ENCODE results near the gene MAN1A1. TPM values are rescaled to one million over a fixed set of nuclear protein-coding genes. Genes with fewer than 3 reads are reported as not detected.
A peak's percentile ranks its signal among the peaks of the same experiment; 100 is the strongest.

Gene MAN1A1
- total RNA-seq, 1 donor from 2014 or later, result 23.4 TPM

- no peak for DNase-seq (ENCODE audit: low read depth)
- no peak overlapping the region for H3K4me3 ChIP-seq (ENCODE audit: low read depth, low read length)
- TF ChIP-seq CTCF (conservative IDR thresholded peaks at IDR 0.05; ENCODE audit: low read depth, low read length), result no peak
Observed at GRCh38 chr6:119327810-119328209, 21.8 kb downstream of the MAN1A1 start.

DNA sequence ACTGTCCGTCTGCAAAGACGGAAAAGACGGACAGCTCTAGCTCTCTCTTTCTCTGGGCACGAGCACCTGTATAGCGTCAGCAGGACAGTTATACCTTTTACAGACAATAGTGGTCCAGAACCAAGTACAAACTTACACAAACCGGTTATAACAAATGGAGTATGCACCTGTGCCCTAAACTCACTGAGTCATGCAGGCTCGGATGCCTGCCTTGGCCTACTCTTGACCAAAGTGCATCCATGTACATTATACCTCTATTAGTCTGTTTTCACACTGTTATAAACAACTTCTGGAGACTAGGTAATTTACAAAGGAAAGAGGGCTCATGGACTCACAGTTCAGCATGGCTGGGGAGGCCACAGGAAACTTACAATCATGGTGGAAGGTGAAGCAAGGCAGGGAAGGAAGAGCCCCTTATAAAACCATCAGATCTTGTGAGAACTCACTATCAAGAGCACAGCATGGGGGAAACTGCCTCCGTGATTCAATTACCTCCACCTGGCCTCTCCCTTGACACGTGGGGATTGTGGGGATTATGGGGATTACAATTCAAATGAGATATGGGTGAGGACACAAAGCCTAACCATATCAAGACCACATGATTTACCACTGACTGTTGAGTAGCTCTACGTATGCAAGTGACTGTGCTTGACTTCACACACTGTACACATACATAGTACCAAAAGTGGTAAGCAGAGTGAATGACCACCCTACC is 23.1 kb downstream of the MAN1A1 start:
- no peak for DNase-seq (ENCODE audit: low read depth)
- TF ChIP-seq CTCF (conservative IDR thresholded peaks at IDR 0.05; ENCODE audit: low read depth, low read length), result no peak
- no peak overlapping the region for H3K4me3 ChIP-seq (ENCODE audit: low read depth, low read length)

GRCh38 chr6:119325559-119326265 is 23.8 kb downstream of the MAN1A1 start:
- H3K4me3 ChIP-seq (ENCODE audit: low read depth, low read length), result no peak overlapping the region
- no peak for DNase-seq (ENCODE audit: low read depth)
- no peak for TF ChIP-seq CTCF (conservative IDR thresholded peaks at IDR 0.05; ENCODE audit: low read depth, low read length)

- no peak overlapping the region for H3K4me3 ChIP-seq (ENCODE audit: low read depth, low read length)
- TF ChIP-seq CTCF (conservative IDR thresholded peaks at IDR 0.05; ENCODE audit: low read depth, low read length), result no peak
- no peak for DNase-seq (ENCODE audit: low read depth)
Observed at GRCh38 chr6:119324718-119325117, 24.8 kb downstream of the MAN1A1 start.

DNA sequence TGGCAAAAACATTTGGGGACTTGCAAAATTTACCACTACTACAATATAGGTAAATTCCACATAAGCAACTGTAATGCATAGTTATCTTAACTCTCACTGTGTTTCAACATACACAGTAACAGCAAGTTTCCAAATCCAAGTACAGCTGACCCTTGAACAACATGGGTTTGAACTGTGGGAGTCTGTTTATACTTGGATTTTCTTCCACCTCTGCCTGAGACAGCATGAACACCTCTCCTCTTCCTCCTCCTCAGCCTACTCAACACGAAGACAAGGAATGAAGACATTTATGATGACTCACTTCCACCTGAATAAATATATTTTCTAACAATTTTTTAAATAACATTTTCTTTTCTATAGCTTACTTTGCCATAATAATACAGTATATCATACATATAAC is 25.6 kb downstream of the MAN1A1 start:
- no peak overlapping the region for H3K4me3 ChIP-seq (ENCODE audit: low read depth, low read length)
- no peak for TF ChIP-seq CTCF (conservative IDR thresholded peaks at IDR 0.05; ENCODE audit: low read depth, low read length)
- no peak for DNase-seq (ENCODE audit: low read depth)

- DNase-seq (ENCODE audit: low read depth), result peak; percentile 45
- H3K4me3 ChIP-seq (ENCODE audit: low read depth, low read length), result no peak overlapping the region
- no peak for TF ChIP-seq CTCF (conservative IDR thresholded peaks at IDR 0.05; ENCODE audit: low read depth, low read length)
Observed at GRCh38 chr6:119323478-119323877, 26.1 kb downstream of the MAN1A1 start.

Data from epithelial cell of proximal tubule (primary cell).